GM12878 (cell line): ENCODE measurements around the gene ABTB1. TPM values are rescaled to one million over a fixed set of nuclear protein-coding genes. Genes with fewer than 3 reads are reported as not detected.

Experiments used
- ATAC-seq: fragments of 200-7000 bp; cut with Tn5 transposase; 3 replicates; pipeline ENCODE4 v1.9.1; 2020; ENCODE audit warnings: mild to moderate bottlenecking, moderate library complexity
- BruUV-seq: library from RNA; stranded (reverse); fragments of 400-500 nt; replicated peaks from 2 replicates; lab custom pipeline; 2021; lab: Mats Ljungman, UMichigan
- CTCF ChIA-PET: fragments of 300-600 bp; sonication (Branson Sonifier 250); formaldehyde crosslinking; extraction: SDS; loops from one replicate; lab custom pipeline; 2021; ENCODE audit warnings: inconsistent platforms; lab: Yijun Ruan, JAX
- POLR2A ChIA-PET: fragments of 350-600 bp; formaldehyde crosslinking; extraction: SDS; loops from one replicate; lab custom pipeline; 2021; ENCODE audit warnings: inconsistent platforms; lab: Charles Lee
- RAD21 ChIA-PET: fragments of 300-600 bp; sonication (Branson Sonifier 250); formaldehyde crosslinking; loops from one replicate; lab custom pipeline; 2023; ENCODE audit warnings: antibody characterized with exemption; ENCODE audit not compliant: unreplicated experiment; lab: Charles Lee
- SMC1A ChIA-PET: fragments of 300-600 bp; sonication (Branson Sonifier 250); formaldehyde crosslinking; loops from one replicate; lab custom pipeline; 2023; ENCODE audit not compliant: unreplicated experiment, uncharacterized antibody; lab: Charles Lee
- DNase-seq: peaks from one replicate; pipeline ENCODE4 v3.0.0-alpha.2; 2011; ENCODE audit warnings: low read depth, low spot score
- FAIRE-seq: peaks from 3 replicates; lab custom pipeline; 2011; peaks lifted over from hg19 to GRCh38; lab: Jason Lieb, UNC
- H2AFZ ChIP-seq: 2 replicates; pipeline ENCODE4 v1.6.0; 2011; ENCODE audit warnings: low read depth, low read length, control low read depth; ENCODE audit not compliant: control insufficient read depth
- H3K27ac ChIP-seq: 2 replicates; pipeline ENCODE4 v1.5.1; 2011; ENCODE audit warnings: control low read depth; ENCODE audit not compliant: control insufficient read depth, insufficient read depth
- H3K27me3 ChIP-seq, 2 experiments: replicated peaks in 1 of 2; 2 replicates each; pipeline versions ENCODE4 v1.6.0 to v1.6.1; 2011; ENCODE audit warnings: low read length in 1 of 2; ENCODE audit not compliant: control insufficient read depth in 2 of 2, insufficient read depth in 2 of 2
- H3K36me3 ChIP-seq, 2 experiments: 2 replicates each; pipeline ENCODE4 v1.5.1; 2011; ENCODE audit warnings: low read length in 1 of 2; ENCODE audit not compliant: control insufficient read depth in 2 of 2, insufficient read depth in 2 of 2
- H3K4me1 ChIP-seq: 2 replicates; pipeline ENCODE4 v1.6.1; 2011; ENCODE audit warnings: mild to moderate bottlenecking, low read length, moderate library complexity, mixed read lengths; ENCODE audit not compliant: control insufficient read depth, insufficient read depth
- H3K4me2 ChIP-seq: 2 replicates; pipeline ENCODE4 v1.6.0; 2011; ENCODE audit warnings: control low read depth; ENCODE audit not compliant: control insufficient read depth, insufficient read depth
- H3K4me3 ChIP-seq: fragments of 200-600 bp; sonication (generic); 2 replicates; pipeline ENCODE4 v1.5.1; 2016
- H3K79me2 ChIP-seq: 2 replicates; pipeline ENCODE4 v1.6.0; 2011; ENCODE audit warnings: low read length; ENCODE audit not compliant: control insufficient read depth, insufficient read depth
- H3K9ac ChIP-seq: 2 replicates; pipeline ENCODE4 v1.8.0; 2011; ENCODE audit warnings: low read length, control low read depth, mixed read lengths; ENCODE audit not compliant: control insufficient read depth, insufficient read depth
- H3K9me3 ChIP-seq: replicated peaks from 3 replicates; pipeline ENCODE4 v1.5.1; 2011; ENCODE audit warnings: mild to moderate bottlenecking, low read length; ENCODE audit not compliant: control insufficient read depth, insufficient read depth
- H4K20me1 ChIP-seq: 2 replicates; pipeline ENCODE4 v1.6.0; 2011; ENCODE audit not compliant: control insufficient read depth, insufficient read depth
- ASH2L ChIP-seq: fragments of 300-600, 200-600 bp; sonication (generic); IDR thresholded peaks from 2 replicates; pipeline ENCODE4 v1.6.1; 2017; ENCODE audit warnings: low read depth, mild to moderate bottlenecking, borderline replicate concordance
- BACH1 ChIP-seq: fragments of 450-650 bp; IDR thresholded peaks from 2 replicates; pipeline ENCODE4 v1.6.1; 2017; ENCODE audit warnings: mild to moderate bottlenecking, borderline replicate concordance
- CBFB ChIP-seq: IDR thresholded peaks from 2 replicates; pipeline ENCODE4 v1.6.1; 2016; ENCODE audit warnings: antibody characterized with exemption, low read depth
- CREM ChIP-seq: IDR thresholded peaks from 2 replicates; pipeline ENCODE4 v1.6.1; 2014; ENCODE audit warnings: antibody characterized with exemption, low read depth
- EED ChIP-seq: sonication (generic); IDR thresholded peaks from 2 replicates; pipeline ENCODE4 v1.6.1; 2016; ENCODE audit warnings: antibody characterized with exemption, low read depth
- EP300 ChIP-seq, 2 experiments: fragments of 150-350 bp in 1 of 2; IDR thresholded peaks; 2 replicates each; pipeline ENCODE4 v1.6.1; 2011 to 2012; ENCODE audit warnings: low read depth in 2 of 2, low read length in 2 of 2, borderline replicate concordance in 1 of 2, improper control_type of control experiment in 1 of 2, inconsistent platforms in 1 of 2; ENCODE audit not compliant: control insufficient read depth in 1 of 2
- IKZF1 ChIP-seq: fragments of 450-650 bp; conservative IDR thresholded peaks from 2 replicates; pipeline ENCODE4 v1.6.1; 2017; ENCODE audit warnings: antibody characterized with exemption, mild to moderate bottlenecking
- IKZF2 ChIP-seq, 2 experiments: fragments of 450-650 bp; IDR thresholded peaks; 2 replicates each; pipeline ENCODE4 v1.6.1; 2017; ENCODE audit warnings: mild to moderate bottlenecking in 2 of 2, moderate library complexity in 2 of 2
- JUNB ChIP-seq: IDR thresholded peaks from 2 replicates; pipeline ENCODE4 v1.6.1; 2016; ENCODE audit warnings: antibody characterized with exemption, mild to moderate bottlenecking
- KAT2A ChIP-seq: conservative IDR thresholded peaks from 2 replicates; pipeline ENCODE4 v1.6.1; 2011; ENCODE audit warnings: low read depth, low read length; ENCODE audit not compliant: control insufficient read depth
- KDM1A ChIP-seq: fragments of 200-600 bp; sonication (generic); IDR thresholded peaks from 2 replicates; pipeline ENCODE4 v1.6.1; 2016; ENCODE audit warnings: borderline replicate concordance
- MYC ChIP-seq: IDR thresholded peaks from 2 replicates; pipeline ENCODE4 v1.6.1; 2011; ENCODE audit warnings: mild to moderate bottlenecking, low read length, moderate library complexity, inconsistent platforms; ENCODE audit not compliant: insufficient read depth, insufficient replicate concordance, insufficient read length, severe bottlenecking
- POLR2A ChIP-seq: IDR thresholded peaks from 2 replicates; pipeline ENCODE4 v1.6.1; 2011; ENCODE audit warnings: low read depth, mild to moderate bottlenecking, low read length
- SKIL ChIP-seq: fragments of 450-650 bp; IDR thresholded peaks from 2 replicates; pipeline ENCODE4 v1.6.1; 2017; ENCODE audit warnings: mild to moderate bottlenecking, low read depth, inconsistent platforms; ENCODE audit not compliant: poor library complexity, severe bottlenecking
- SP1 ChIP-seq: IDR thresholded peaks from one replicate; pipeline ENCODE4 v1.6.1; 2011; ENCODE audit warnings: low read depth, low read length
- STAT1 ChIP-seq: fragments of 450-650 bp; conservative IDR thresholded peaks from 2 replicates; pipeline ENCODE4 v1.6.1; 2014; ENCODE audit warnings: antibody characterized with exemption, mild to moderate bottlenecking
- SUPT20H ChIP-seq: IDR thresholded peaks from 2 replicates; pipeline ENCODE4 v1.6.1; 2011; ENCODE audit warnings: low read depth, mild to moderate bottlenecking, low read length, moderate library complexity, borderline replicate concordance; ENCODE audit not compliant: control insufficient read depth
- ZBTB40 ChIP-seq: fragments of 450-650 bp; IDR thresholded peaks from 2 replicates; pipeline ENCODE4 v1.6.1; 2016; ENCODE audit warnings: mild to moderate bottlenecking, moderate library complexity, borderline replicate concordance
- ZSCAN29 ChIP-seq: fragments of 450-650 bp; IDR thresholded peaks from 2 replicates; pipeline ENCODE4 v1.6.1; 2017; ENCODE audit warnings: mild to moderate bottlenecking, moderate library complexity
- WGBS: methylation state at CpG from one replicate; pipeline ENCODE4 v1.1.6; 2016; ENCODE audit warnings: low lambda C conversion rate; ENCODE audit not compliant: insufficient replicate concordance, insufficient coverage; ENCODE audit errors: missing lambda C conversion rate; 5-methylcytosine and 5-hydroxymethylcytosine counted together
- in situ Hi-C: fragments of 300-500 bp; cut with MboI; formaldehyde crosslinking; loops from 9 replicates; pipeline ENCODE4 v1.14.3; 2018; ENCODE audit warnings: mixed read lengths
- intact Hi-C: fragments of 100-400 bp; cut with micrococcal nuclease; formaldehyde crosslinking; loops from one replicate; pipeline ENCODE4 v1.14.2; 2022; ENCODE audit not compliant: unreplicated experiment
- polyA plus RNA-seq, 11 experiments: library from polyadenylated mRNA; depleted of rRNA in 4 of 11; unstranded in 6 of 11; stranded (reverse) in 5 of 11; fragments of >200 nt; fragmentation: Nextera tagmentation in 4 of 11; fragmentation: Illumina TruSeq in 1 of 11; extraction: Ambion mirVana in 4 of 11; extraction: Trizol in 1 of 11; gene quantifications; 1 replicate in 1 of 11; 2 replicates in 10 of 11; pipeline versions ENCODE4 v1.2.1 to v1.2.3, GENCODE V29; 2011 to 2016; ENCODE audit warnings: inconsistent platforms in 2 of 11, missing spikeins in 2 of 11, low read depth in 1 of 11
- total RNA-seq, 4 experiments: library from RNA; depleted of rRNA in 3 of 4; stranded (reverse); fragments of >200 nt in 3 of 4; fragmentation: Illumina TruSeq in 1 of 4; extraction: Trizol in 1 of 4; gene quantifications; 2 replicates each; pipeline versions ENCODE4 v1.2.1 to v1.2.3, GENCODE V29; 2013 to 2021

Gene ABTB1
- total and polyA plus RNA-seq, 10 of the 15 experiments (the other 5 are each of a cell fraction or from before 2014, with no cell fraction given), result 0.11 to 10.2 (median 7.1) TPM

GRCh38 chr3:127639173-127640041 is 33.3 kb upstream of the ABTB1 start:
- no peak overlapping the region for H3K4me2 ChIP-seq
- H3K79me2 ChIP-seq, result no peaks in the 10 kb centered on the region
- no peak overlapping the region for H3K27ac ChIP-seq
- 78% methylated on average over 5 of the region's 5 CpGs for WGBS
- ChIA-PET RAD21 (no interaction called here), POLR2A (no interaction called here), CTCF (interaction anchor here (1.2 to 1.3 kb wide), 3 partner anchors 64 to 331 kb away, joined by 3 to 4 read pairs (median 3); no protein-coding TSS in a partner anchor), SMC1A (no interaction called here)
- no peak overlapping the region for H3K4me3 ChIP-seq
- BruUV-seq, result no TSS peak
- no peak for DNase-seq
- no peak overlapping the region for H2AFZ ChIP-seq
- H3K36me3 ChIP-seq, result no peaks in the 10 kb centered on the region
- in situ Hi-C loops, result no loop called here
- H3K27me3 ChIP-seq, result no peaks in the 10 kb centered on the region
- no peak for FAIRE-seq
- no peaks in the 10 kb centered on the region for H3K4me1 ChIP-seq
- TF ChIP-seq STAT1 (no peak), SP1 (no peak), EP300 (IDR thresholded peaks at IDR 0.05; ENCODE audit: borderline replicate concordance in 1 of 2, control insufficient read depth in 1 of 2, low read depth in 2 of 2, low read length in 2 of 2) (no peak), CREM (no peak), KDM1A (no peak), EED (no peak), BACH1 (no peak), ZBTB40 (no peak), IKZF1 (no peak), MYC (no peak), ASH2L (no peak), IKZF2 (IDR thresholded peaks at IDR 0.05) (no peak), POLR2A (no peak), CBFB (no peak), ZSCAN29 (no peak), JUNB (no peak), SKIL (no peak), KAT2A (no peak), SUPT20H (no peak)
- intact Hi-C loops, result no loop called here
- ATAC-seq, result no peak
- no peak overlapping the region for H3K9ac ChIP-seq
- H3K9me3 ChIP-seq, result no peaks in the 10 kb centered on the region
- H4K20me1 ChIP-seq, result no peaks in the 10 kb centered on the region
